Measurements from ENCODE around the gene DPEP2. TPM values are rescaled to one million over a fixed set of nuclear protein-coding genes. Genes with fewer than 3 reads are reported as not detected.
"Not testable (repeated sequence)": the region's sequence is repeated elsewhere in the genome, so short reads cannot be mapped to it uniquely, and the experiment has no call there.

The DPEP2 gene, protein sequence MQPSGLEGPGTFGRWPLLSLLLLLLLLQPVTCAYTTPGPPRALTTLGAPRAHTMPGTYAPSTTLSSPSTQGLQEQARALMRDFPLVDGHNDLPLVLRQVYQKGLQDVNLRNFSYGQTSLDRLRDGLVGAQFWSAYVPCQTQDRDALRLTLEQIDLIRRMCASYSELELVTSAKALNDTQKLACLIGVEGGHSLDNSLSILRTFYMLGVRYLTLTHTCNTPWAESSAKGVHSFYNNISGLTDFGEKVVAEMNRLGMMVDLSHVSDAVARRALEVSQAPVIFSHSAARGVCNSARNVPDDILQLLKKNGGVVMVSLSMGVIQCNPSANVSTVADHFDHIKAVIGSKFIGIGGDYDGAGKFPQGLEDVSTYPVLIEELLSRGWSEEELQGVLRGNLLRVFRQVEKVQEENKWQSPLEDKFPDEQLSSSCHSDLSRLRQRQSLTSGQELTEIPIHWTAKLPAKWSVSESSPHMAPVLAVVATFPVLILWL
- total RNA-seq (2021; ENCODE audit: unreplicated experiment) (not detected), Bru-seq, nascent RNA (not detected), BruChase-seq, experiment 1, labeled RNA remaining after a 6-hour chase (not detected), BruChase-seq, experiment 2, labeled RNA remaining after a 2-hour chase (percentile 12 among the genes with signal in this experiment)
- 0.17 TPM in 1 of 2 replicates, not detected in the other for polyA plus RNA-seq (2012)
- long read RNA-seq, result 0 reads

DNA sequence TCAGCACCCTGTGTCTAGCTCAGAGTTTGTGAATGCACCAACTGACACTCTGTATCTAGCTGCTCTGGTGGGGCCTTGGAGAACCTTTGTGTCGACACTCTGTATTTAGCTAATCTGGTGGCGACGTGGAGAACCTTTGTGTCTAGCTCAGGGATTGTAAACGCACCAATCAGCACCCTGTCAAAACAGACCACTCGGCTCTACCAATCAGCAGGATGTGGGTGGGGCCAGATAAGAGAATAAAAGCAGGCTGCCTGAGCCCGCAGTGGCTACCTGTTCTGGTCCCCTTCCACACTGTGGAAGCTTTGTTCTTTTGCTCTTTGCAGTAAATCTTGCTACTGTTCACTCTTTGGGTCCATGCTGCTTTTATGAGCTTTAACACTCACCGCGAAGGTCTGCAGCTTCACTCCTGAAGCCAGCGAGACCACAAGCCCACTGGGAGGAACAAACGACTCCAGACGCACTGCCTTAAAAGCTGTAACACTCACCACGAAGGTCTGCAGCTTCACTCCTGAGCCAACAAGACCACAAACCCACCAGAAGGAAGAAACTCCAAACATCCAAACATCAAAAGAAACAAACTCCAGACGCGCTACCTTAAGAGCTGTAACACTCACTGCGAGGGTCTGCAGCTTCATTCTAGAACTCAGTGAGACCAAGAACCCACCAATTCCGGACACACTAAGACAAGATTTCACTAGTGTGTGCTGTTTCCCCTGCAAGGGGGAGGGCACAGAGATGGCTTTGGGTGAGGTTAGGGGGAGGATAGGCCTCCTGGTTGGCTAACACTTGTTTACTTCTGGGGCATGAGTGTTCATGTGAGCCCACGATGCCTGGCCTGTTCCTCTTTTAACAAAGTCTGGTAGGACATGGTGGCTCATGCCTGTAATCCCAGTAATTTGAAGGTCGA lies at the start of gene DPEP2:
DPEP2 (minus strand) TSS at position 706 of the 910 bp plus-strand sequence. CDS start 6,272 bp downstream, outside the sequence.
- H3K36me3 ChIP-seq (ENCODE audit: control insufficient read depth in 1 of 2, insufficient read depth in 2 of 2, low read length in 2 of 2); DNase-seq (ENCODE audit: low read depth, low spot score); intact Hi-C loops (cut with micrococcal nuclease); H3K4me3 ChIP-seq (replicated peaks in 1 of 2; ENCODE audit: low read depth in 1 of 2, low read length in 2 of 2); H2AFZ ChIP-seq (ENCODE audit: low read depth, low read length, poor library complexity, severe bottlenecking); ATAC-seq; H3K27me3 ChIP-seq (ENCODE audit: insufficient read depth, low read length); H3K4me2 ChIP-seq (ENCODE audit: low read length); H3K9ac ChIP-seq (ENCODE audit: low read length); H3K9me2 ChIP-seq (ENCODE audit: insufficient read depth); H3K4me1 ChIP-seq (ENCODE audit: control insufficient read depth in 1 of 2, insufficient read depth in 2 of 2, low read length in 2 of 2); H3K79me2 ChIP-seq (ENCODE audit: insufficient read depth, low read length); H4K20me1 ChIP-seq (ENCODE audit: insufficient read depth); H3K27ac ChIP-seq (ENCODE audit: low read depth, low read length); H3K9me3 ChIP-seq (ENCODE audit: control insufficient read depth in 1 of 2, insufficient read depth in 1 of 2, low read depth in 1 of 2, low read length in 2 of 2); POLR2A ChIA-PET; RAD21 ChIA-PET (ENCODE audit: low non-redundant PET in 1 of 2, low total read pairs in 2 of 2, uncharacterized antibody in 2 of 2, unreplicated experiment in 2 of 2): not testable (repeated sequence)
- CTCF ChIA-PET, result interaction anchor here (1.7 kb wide), 1 partner anchor 18 kb away, joined by 4 read pairs; the partner anchor contains the start of gene DPEP3
- BruUV-seq (replicated peaks), result TSS peak; percentile 64

DNA sequence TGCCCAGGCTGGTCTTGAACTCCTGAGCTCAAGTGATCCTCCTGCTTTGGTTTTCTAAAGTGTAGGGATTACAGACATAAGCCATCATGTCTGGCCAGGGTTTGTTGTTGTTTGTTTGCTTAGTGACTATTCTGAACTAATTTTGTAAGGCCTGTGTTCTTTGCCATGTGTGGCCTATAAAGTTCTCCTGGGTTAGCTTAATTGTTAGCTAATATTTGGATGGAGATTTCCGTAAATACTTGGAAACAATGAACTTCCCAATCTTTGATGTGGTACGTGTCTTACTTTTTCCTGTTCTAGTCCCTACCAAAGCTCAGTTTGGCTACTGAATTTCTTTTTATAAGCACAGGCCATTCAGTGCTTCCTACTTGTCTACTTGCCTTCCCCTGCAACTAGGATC lies 48.7 kb upstream of the DPEP2 start:
- H3K9me2 ChIP-seq (ENCODE audit: insufficient read depth), result no peaks in the 10 kb centered on the region
- BruUV-seq (replicated peaks), result no TSS peak

More for the DNA sequence above, 48.7 kb upstream of the DPEP2 start:
- H2AFZ ChIP-seq (ENCODE audit: low read depth, low read length, poor library complexity, severe bottlenecking), result no peak overlapping the region
- H3K27me3 ChIP-seq (ENCODE audit: insufficient read depth, low read length), result no peaks in the 10 kb centered on the region
- no peaks in the 10 kb centered on the region for H3K9me3 ChIP-seq (ENCODE audit: control insufficient read depth in 1 of 2, insufficient read depth in 1 of 2, low read depth in 1 of 2, low read length in 2 of 2)
- no peak overlapping the region for H3K9ac ChIP-seq (ENCODE audit: low read length)
- POLR2A ChIA-PET, result no interaction called here
- no peak overlapping the region for H3K4me2 ChIP-seq (ENCODE audit: low read length)
- intact Hi-C loops (cut with micrococcal nuclease), result no loop called here
- DNase-seq (ENCODE audit: low read depth, low spot score), result no peak
- no peak overlapping the region for H3K4me3 ChIP-seq (replicated peaks in 1 of 2; ENCODE audit: low read depth in 1 of 2, low read length in 2 of 2)
- RAD21 ChIA-PET (ENCODE audit: low non-redundant PET in 1 of 2, low total read pairs in 2 of 2, uncharacterized antibody in 2 of 2, unreplicated experiment in 2 of 2), result no interaction called here
- H3K4me1 ChIP-seq (ENCODE audit: control insufficient read depth in 1 of 2, insufficient read depth in 2 of 2, low read length in 2 of 2), result no peaks in the 10 kb centered on the region
- H3K36me3 ChIP-seq (ENCODE audit: control insufficient read depth in 1 of 2, insufficient read depth in 2 of 2, low read length in 2 of 2), result peaks cover 7 to 30% of the 10 kb centered on the region in 2 experiments; a peak in 3 of 4 replicates
- ATAC-seq, result no peak
- no peak overlapping the region for H3K27ac ChIP-seq (ENCODE audit: low read depth, low read length)
- CTCF ChIA-PET, result no interaction called here
- no peak for TF ChIP-seq ELF1 (IDR thresholded peaks at IDR 0.05; ENCODE audit: borderline replicate concordance, low read depth)
- TF ChIP-seq, protein P1, sequence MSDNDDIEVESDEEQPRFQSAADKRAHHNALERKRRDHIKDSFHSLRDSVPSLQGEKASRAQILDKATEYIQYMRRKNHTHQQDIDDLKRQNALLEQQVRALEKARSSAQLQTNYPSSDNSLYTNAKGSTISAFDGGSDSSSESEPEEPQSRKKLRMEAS (IDR thresholded peaks at IDR 0.05), result no peak
- TF ChIP-seq FOSL1 (IDR thresholded peaks at IDR 0.05; ENCODE audit: low read depth), result no peak
- no peak for TF ChIP-seq SP1 (IDR thresholded peaks at IDR 0.05; ENCODE audit: low read depth)
- TF ChIP-seq SIN3A (IDR thresholded peaks at IDR 0.05; ENCODE audit: low read depth), result no peak
- TF ChIP-seq JUND (IDR thresholded peaks at IDR 0.05), result no peak
- no peak for TF ChIP-seq ZNF274 (IDR thresholded peaks at IDR 0.05; ENCODE audit: low read depth, low read length)
- TF ChIP-seq CBX3 (IDR thresholded peaks at IDR 0.05; ENCODE audit: low read depth), result no peak
- TF ChIP-seq YY1 (IDR thresholded peaks at IDR 0.05; ENCODE audit: extremely low read depth, insufficient replicate concordance, low read depth, low read length), result no peak
- no peak for TF ChIP-seq RAD21 (IDR thresholded peaks at IDR 0.05; ENCODE audit: low read depth)
- TF ChIP-seq EGR1 (IDR thresholded peaks at IDR 0.05; ENCODE audit: low read depth), result no peak
- TF ChIP-seq, protein P2, sequence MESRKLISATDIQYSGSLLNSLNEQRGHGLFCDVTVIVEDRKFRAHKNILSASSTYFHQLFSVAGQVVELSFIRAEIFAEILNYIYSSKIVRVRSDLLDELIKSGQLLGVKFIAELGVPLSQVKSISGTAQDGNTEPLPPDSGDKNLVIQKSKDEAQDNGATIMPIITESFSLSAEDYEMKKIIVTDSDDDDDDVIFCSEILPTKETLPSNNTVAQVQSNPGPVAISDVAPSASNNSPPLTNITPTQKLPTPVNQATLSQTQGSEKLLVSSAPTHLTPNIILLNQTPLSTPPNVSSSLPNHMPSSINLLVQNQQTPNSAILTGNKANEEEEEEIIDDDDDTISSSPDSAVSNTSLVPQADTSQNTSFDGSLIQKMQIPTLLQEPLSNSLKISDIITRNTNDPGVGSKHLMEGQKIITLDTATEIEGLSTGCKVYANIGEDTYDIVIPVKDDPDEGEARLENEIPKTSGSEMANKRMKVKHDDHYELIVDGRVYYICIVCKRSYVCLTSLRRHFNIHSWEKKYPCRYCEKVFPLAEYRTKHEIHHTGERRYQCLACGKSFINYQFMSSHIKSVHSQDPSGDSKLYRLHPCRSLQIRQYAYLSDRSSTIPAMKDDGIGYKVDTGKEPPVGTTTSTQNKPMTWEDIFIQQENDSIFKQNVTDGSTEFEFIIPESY (IDR thresholded peaks at IDR 0.05; ENCODE audit: extremely low read depth, insufficient replicate concordance, low read length), result no peak
- H4K20me1 ChIP-seq (ENCODE audit: insufficient read depth), result no peaks in the 10 kb centered on the region
- peaks cover 5% of the 10 kb centered on the region; the same call in 1 of the 2 replicates for H3K79me2 ChIP-seq (ENCODE audit: insufficient read depth, low read length)
